HEK293T (cell line): ENCODE data around the gene RNF31.

Experiments used
- ELF4 ChIP-seq: fragments of 450-650 bp; IDR thresholded peaks from 2 replicates; pipeline ENCODE4 v1.6.1; 2017; ENCODE audit warnings: antibody characterized with exemption
- SUZ12 ChIP-seq: fragments of 450-650 bp; IDR thresholded peaks from 2 replicates; pipeline ENCODE4 v1.6.1; 2016; ENCODE audit warnings: mild to moderate bottlenecking
- ZNF384 ChIP-seq: fragments of 450-650 bp; IDR thresholded peaks from 2 replicates; pipeline ENCODE4 v1.6.1; 2016

DNA sequence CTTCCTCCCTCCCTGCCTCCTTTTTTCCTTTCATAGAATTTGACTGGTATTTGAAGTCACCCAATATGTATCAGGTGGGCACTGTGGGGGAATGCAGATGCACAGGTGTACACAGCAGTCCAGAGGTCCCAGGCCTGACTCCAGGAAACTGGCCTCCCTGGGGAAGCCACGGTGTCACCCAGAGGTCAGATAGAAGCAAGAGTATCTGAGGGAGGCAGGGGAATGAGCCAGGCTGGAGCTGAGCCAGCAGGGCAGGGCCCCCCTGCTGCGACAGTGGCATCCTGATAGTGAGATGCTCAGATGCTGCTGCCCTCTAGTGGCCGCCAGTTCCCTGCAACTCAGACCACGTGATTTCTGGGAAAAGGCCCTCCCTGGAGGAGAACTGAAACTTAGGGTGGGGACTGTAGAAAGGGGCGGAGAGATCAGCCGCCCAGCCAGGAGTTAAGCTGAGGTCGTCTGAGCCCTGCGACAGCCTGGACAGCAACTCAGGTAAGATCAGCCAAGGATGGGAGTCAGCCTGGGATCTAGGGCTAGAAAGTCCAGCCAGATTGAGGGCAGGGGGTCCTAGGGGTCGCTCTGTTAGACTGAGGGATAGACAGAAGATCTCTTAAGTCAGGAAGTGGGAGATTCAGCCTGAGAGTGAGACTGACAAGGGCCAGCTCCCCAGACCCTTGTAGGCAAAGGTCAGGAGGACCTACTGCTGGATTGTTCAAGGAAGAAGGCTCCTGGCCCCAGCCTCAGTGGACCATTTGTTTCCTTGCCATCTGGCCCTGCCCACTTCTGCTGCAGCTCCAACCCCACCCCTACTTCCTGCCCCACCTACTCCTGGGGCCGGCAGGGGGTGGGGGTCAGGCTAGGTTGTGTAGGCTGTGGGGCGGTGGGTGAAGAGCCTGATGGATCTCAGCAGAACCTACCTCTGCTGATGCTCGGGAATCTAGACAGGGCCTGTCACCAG, 13.8 kb downstream of the RNF31 start, which contains the start of gene IRF9:
- TF ChIP-seq ELF4 (no peak), SUZ12 (no peak), ZNF384 (no peak)
